WERI-Rb-1 (cell line): ENCODE results near the gene ARHGAP26.
A peak's percentile ranks its signal among the peaks of the same experiment; 100 is the strongest.
"Not testable (repeated sequence)": the region's sequence is repeated elsewhere in the genome, so short reads cannot be mapped to it uniquely, and the experiment has no call there.

Experiments used
- DNase-seq: peaks from one replicate; pipeline ENCODE4 v3.0.0-alpha.2; 2020
- H3K27ac ChIP-seq: fragments of 250-450 bp; sonication (Bioruptor Pico); 2 replicates; pipeline ENCODE4 v1.5.1; 2020; ENCODE audit warnings: mild to moderate bottlenecking, moderate library complexity
- H3K27me3 ChIP-seq: fragments of 250-450 bp; sonication (Bioruptor Pico); 2 replicates; pipeline ENCODE4 v1.5.1; 2021; ENCODE audit warnings: mild to moderate bottlenecking, low read depth, moderate library complexity; ENCODE audit not compliant: insufficient read depth, severe bottlenecking
- H3K36me3 ChIP-seq: fragments of 250-450 bp; sonication (Bioruptor Pico); 2 replicates; pipeline ENCODE4 v1.5.1; 2020; ENCODE audit warnings: mild to moderate bottlenecking, moderate library complexity
- H3K4me3 ChIP-seq: 2 replicates; pipeline ENCODE4 v1.5.1; 2011; ENCODE audit warnings: low read depth, mild to moderate bottlenecking, control low read depth, low read length
- H3K9me3 ChIP-seq: fragments of 250-450 bp; sonication (Bioruptor Pico); 2 replicates; pipeline ENCODE4 v1.5.1; 2021; ENCODE audit warnings: mild to moderate bottlenecking, moderate library complexity; ENCODE audit not compliant: severe bottlenecking
- CTCF ChIP-seq: IDR thresholded peaks from 2 replicates; pipeline ENCODE4 v1.5.1; 2011; ENCODE audit warnings: low read depth, mild to moderate bottlenecking, control low read depth, inconsistent platforms, low read length

ARHGAP26 gene

GRCh38 chr5:142959683-142960657 lies 189.8 kb downstream of the ARHGAP26 start:
- no peak overlapping the region for H3K27ac ChIP-seq
- DNase-seq = no peak
- no peak for TF ChIP-seq CTCF
- no peaks in the 10 kb centered on the region for H3K36me3 ChIP-seq
- no peaks in the 10 kb centered on the region for H3K9me3 ChIP-seq
- H3K4me3 ChIP-seq = no peak overlapping the region
- H3K27me3 ChIP-seq = no peaks in the 10 kb centered on the region

- DNase-seq = no peak
- no peak for TF ChIP-seq CTCF
- H3K27me3 ChIP-seq = no peaks in the 10 kb centered on the region
- no peaks in the 10 kb centered on the region for H3K9me3 ChIP-seq
- no peak overlapping the region for H3K4me3 ChIP-seq
- H3K36me3 ChIP-seq = no peaks in the 10 kb centered on the region
- no peak overlapping the region for H3K27ac ChIP-seq
These were observed 191.4 kb downstream of the ARHGAP26 start for GRCh38 chr5:142961440-142962173.

DNA sequence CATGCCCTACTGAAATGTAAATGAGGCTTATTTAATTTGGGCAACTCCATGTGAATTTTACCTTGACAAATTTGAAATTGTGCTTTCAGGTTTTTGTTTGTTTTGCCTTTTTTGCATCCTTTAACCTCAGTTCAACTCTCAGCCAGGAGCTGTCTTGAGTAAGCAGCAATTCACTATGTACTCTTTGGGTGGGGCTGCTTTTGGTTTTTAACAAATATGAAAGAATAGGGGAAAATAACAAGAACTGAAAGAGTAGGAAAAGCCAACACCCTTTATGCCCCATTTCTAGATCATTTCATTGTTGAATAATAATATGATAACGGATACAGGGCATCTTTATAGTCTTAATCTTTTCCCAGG lies 192.0 kb downstream of the ARHGAP26 start:
- Histone ChIP-seq H3K27me3 (no peaks in the 10 kb centered on the region), H3K27ac (no peak overlapping the region), H3K36me3 (no peaks in the 10 kb centered on the region), H3K4me3 (no peak overlapping the region), H3K9me3 (no peaks in the 10 kb centered on the region)
- no peak for DNase-seq
- TF ChIP-seq CTCF = no peak

DNA sequence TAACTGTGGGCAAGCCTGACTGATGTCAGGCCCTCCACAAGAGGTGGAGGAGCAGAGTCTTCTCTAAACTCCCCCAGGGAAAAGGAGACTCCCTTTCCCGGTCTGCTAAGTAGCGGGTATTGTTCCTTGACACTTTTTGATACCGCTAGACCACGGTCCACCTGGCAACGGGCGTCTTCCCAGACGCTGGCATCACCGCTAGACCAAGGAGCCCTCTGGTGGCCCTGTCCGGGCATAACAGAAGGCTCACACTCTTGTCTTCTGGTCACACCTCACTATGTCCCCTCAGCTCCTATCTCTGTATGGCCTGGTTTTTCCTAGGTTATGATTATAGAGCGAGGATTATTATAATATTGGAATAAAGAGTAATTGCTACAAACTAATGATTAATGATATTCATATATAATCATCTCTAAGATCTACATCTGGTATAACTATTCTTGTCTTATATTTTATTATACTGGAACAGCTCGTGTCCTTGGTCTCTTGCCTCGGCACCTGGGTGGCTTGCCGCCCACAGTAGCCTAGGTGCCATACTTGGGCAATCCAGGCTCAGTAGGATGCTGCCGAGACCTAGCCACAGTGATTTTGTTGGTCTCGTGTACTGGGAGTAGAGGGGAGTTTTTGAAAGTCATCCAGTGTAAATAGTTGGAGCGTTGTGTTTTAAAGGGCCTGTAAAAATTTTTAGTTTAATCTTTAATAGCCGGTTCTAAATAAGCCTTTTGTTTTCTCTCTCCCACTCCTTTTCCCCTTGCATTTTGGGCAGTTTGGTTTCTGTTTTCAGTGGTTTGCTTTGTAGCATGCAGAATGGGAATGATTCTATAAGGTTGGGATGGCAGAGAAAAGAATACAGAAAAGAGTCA lies 195.3 kb downstream of the ARHGAP26 start:
- not testable (repeated sequence) for H3K9me3 ChIP-seq, H3K36me3 ChIP-seq, H3K27me3 ChIP-seq, H3K4me3 ChIP-seq, H3K27ac ChIP-seq
- DNase-seq = peak; percentile 45

DNA sequence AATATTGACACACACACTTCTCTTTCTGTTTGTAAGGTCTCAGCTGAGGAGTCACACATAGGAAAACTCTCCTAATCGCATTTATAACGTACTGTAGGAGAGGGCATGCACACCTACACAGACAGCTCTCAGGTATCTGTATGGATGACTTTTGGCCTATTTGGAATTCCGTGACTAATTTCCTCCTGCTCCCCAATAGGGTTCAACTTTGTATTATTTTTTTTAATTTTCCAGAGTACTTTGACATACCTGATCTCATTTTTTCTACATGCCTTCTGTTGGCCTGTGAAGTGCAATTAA lies 195.9 kb downstream of the ARHGAP26 start:
- H3K27me3 ChIP-seq = no peaks in the 10 kb centered on the region
- TF ChIP-seq CTCF = no peak
- no peak overlapping the region for H3K27ac ChIP-seq
- DNase-seq = no peak
- no peak overlapping the region for H3K4me3 ChIP-seq
- no peaks in the 10 kb centered on the region for H3K9me3 ChIP-seq
- H3K36me3 ChIP-seq = no peaks in the 10 kb centered on the region

- Histone ChIP-seq H3K27ac (no peak overlapping the region), H3K36me3 (no peaks in the 10 kb centered on the region), H3K9me3 (no peaks in the 10 kb centered on the region), H3K27me3 (no peaks in the 10 kb centered on the region), H3K4me3 (no peak overlapping the region)
- no peak for DNase-seq
- TF ChIP-seq CTCF = no peak
These were observed 199.0 kb downstream of the ARHGAP26 start for GRCh38 chr5:142969186-142969585.
